ENCODE measurements around the gene PPP2R3C.
"Not testable (repeated sequence)": the region's sequence is repeated elsewhere in the genome, so short reads cannot be mapped to it uniquely, and the experiment has no call there.

The PPP2R3C gene

DNA sequence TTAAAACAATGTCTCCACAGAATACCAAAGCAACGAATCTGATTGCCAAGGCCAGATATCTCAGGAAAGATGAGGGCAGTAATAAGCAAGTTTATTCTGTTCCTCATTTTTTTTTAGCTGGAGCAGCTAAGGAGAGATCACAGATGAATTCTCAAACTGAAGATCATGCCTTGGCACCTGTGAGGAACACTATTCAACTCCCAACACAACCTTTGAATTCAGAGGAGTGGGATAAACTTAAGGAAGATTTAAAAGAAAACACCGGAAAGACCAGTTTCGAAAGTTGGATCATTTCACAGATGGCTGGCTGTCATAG is 1.6 kb upstream of the PPP2R3C start:
- DNase-seq: no peak

DNA sequence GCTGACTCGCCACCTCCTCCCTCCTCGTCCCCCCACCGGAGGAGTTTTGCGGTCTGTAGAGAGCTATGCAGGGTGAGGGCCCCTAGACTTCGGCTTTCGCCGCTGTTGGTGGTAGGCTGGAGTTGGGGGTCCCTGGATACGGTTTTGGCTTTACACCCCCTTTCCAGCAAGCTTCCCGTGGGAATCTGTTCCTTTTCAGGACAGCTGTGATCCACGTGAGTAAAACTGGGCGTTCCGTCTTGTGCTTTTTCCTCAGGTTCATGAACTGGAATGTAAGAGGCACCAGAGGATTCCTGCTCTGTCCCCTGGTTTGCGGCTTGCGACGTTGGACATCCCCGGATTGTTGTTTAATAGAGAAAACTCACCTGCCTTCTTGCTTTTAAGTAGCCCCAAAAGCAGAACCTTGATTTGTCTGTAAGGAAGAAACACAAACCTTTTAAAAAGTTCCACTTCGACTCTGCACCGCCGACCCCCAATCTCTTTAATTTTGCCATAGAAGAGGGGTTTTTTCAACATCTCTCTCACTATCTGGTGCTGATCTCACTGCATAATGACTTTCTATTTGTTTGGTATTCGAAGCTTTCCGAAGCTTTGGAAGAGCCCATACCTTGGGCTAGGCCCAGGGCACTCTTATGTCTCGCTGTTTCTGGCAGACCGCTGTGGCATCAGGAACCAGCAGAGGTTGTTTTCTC is 1.1 kb upstream of the PPP2R3C start:
- DNase-seq: peak; percentile 37

DNA sequence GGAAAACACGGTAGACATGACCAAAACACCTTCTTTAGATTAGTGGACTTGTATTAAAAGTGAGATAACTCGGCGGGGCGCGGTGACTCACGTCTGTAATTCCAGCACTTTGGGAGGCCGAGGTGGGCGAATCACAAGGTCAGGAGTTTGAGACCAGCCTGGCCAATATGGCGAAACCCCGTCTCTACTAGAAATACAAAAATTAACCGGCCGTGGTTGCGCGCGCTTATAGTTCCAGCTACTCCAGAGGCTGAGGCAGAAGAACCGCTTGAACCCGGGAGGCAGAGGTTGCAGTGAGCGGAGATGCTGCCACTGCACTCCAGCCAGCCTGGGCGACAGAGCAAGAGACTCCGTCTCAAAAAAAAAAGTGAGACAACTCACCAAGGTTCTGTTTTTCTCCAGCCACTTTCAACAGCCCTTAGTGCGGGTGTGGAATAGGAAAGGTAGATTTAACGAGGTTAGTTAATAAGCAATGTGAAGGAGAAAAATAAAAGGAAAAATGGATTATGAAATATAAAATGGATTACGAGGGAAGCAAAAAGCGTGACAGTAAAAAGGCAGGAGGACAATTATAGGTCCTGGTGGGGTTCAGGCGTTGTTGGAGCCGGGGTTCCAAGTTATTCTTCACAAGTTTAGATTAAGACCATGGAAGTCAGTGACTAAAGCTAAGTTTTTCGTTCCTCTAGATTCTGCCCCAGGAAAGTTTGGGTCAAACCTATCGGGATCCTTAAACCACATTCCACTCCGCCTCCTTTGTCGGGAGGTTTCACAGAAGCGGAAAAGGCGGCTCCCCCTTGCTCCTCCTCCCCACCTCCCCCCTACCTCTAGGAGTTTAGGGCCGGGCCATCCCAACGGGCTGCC is 534 bp downstream of the PPP2R3C start:
- no peak for DNase-seq

DNA sequence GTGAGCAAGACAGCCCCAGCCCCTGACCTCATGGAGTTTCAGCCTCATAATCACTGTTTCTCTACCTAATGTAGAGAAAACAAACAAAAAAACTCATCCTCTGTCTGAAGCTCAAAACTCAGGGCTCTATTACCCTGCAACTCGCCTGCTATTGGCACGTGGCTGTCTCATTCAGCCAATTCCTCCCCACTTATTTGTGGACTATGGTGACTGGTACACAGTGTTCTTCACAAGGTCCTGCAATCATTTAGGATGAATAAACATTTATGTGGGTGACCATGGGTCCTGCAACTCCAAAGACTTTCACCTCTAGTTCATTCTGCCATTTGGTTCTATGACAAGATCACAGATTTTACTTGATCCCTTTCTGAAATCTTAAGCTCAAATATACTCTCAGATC is 4.7 kb downstream of the PPP2R3C start:
- DNase-seq: no peak

DNA sequence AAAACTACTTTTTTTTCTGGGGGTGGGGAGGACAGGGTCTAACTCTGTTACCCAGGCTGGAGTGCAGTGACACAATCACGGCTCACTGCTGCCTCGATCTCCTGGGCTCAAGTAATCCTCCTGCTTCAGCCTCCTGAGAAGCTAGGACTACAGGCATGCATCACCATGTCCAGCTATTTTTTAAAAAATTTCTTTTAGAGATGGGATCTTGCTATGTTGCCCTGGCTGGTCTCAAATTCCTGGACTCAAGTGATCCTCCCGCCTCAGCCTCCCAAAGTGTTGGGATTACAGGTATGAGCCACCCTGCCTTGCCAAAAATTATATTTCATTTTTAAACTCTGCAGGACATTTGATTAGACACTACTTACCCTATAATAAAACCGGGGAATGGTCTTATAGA is 5.5 kb downstream of the PPP2R3C start:
- DNase-seq: no peak

DNA sequence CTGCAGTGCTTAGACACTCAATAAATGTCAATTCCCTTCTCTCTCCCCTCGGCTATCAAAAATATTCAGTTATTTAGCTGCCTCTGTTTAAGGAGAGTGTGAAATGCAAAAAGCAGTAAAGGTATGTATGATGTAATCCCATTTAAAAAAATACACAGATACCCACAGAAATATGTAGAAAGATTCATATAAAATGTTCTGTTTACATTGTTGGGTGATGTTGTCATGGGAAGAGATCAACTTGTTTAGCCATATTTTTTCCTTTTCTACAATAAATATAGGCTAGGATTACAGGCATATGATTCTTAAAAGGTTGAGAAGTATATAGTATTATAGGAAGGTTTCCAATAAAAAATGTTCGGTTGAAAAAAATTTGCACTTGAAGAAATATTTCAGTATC is 7.8 kb downstream of the PPP2R3C start:
- no peak for DNase-seq

DNA sequence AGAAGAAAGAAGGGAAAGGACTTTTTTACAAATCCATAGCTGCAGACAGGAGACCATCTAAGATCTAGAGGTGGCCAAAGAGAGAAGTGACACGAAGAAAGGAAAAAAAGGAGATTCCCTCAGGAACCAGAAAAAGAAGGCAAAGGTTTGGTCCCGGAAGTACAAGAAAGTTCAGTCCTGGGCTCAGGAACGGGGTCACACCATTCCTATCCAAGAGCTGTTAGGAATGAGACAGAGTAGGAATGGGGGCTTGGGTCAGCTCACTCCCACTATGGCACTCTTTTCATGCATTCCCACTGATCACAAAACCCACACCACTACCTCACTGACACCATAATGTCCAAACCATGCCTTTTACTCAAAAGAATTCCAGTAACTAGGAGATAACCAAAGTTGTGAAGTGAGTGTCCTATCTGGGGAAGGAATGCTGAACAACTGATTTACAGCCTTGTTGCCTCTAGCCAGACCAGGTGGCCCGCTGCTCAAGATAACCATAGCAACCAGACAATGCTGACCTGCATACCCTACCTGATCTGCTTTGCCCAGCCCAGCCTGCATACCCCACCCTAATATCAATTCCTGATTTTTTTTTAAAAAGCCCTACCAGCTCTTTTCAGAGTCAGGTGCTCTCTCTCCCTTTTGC is 8.4 kb downstream of the PPP2R3C start:
- no peak for DNase-seq

DNA sequence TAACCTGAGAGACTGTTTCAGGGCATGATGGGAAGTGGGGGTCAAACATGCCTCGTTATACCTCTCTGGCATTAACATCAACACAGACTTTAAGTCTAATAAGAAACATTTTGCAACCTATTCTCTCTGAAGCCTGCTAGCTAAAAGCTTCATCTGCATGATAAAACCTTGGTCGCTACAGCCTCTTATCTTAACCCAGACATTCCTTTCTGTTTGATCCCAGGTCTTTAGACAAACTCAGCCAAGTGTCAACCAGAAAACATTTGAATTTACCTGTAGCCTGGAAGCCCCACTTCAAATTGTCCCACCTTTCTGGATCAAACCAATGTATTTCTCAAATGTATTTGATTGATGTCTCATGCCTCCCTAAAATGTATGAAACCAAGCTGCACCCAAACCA is 9.1 kb downstream of the PPP2R3C start:
- DNase-seq: no peak

DNA sequence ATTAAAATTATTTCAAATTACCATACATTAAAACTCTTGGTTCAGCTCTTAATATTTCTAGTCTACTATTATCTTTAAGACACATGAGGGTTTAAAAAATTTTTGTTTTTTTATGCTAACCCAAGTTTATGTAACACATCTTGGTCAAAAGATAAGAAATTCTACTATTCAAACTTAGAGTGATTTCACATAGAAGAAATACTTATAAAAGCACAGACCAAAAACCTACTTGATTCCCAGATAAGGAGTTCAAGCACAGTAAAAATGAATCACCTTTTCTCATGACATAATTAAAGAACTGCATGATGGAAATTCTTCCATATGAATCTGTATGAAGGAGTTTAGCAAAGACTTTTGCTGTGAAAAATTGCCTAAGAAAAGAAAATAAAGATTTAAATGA is 13.9 kb downstream of the PPP2R3C start:
- DNase-seq: no peak

DNA sequence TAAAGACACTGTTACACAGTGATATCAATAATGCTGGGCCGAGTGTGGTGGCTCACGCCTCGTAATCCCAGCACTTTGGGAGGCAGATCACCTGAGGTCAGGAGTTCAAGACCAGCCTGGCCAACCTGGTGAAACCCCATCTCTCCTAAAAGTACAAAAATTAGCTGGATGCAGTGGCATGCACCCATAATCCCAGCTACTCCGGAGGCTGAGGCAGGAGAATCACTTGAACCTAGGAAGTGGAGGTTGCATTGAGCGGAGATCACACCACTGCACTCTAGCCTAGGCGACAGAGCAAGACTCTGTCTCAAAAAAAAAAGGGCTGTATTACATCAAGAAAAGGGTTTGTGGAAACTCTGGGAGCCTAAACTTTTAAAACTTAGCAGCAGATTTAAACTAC is 27.1 kb downstream of the PPP2R3C start:
- DNase-seq: not testable (repeated sequence)

DNA sequence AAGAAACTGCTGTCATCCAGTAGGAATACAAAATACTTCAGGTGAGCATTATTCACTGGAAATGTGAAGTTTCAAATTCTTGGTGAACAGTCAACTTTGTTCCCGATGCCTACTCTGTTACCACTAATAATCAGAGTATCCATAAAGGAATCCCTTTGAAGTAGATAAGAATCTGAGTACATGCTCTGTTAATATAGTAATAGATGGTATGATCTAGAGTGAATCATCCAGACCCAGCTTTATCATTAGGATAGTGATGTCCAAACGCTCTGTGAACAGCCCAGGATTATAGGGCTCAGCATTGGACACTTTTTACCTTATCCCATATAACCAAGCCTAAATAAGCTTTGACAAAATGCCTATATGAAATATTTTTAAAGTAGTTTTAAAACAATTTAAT is 33.3 kb downstream of the PPP2R3C start:
- DNase-seq: no peak

DNA sequence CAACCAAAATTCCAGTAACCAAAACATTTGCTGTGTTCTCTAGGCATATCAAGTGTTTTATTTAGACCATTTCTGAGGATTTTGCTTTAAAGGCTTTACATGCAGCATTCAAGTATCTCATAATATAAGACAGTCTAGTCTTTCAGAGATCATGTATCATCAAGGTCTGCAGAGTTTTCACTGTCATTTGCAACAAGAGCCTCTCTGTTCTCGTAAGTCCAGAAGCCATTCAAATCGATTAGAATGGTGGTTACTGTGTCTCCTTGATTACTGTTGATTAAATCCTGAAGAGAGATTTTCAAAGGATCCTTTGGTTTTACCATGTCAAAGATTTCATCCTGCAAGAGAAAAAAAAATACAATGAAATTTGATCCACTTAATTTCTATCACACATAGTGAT is 36.3 kb downstream of the PPP2R3C start:
- DNase-seq: no peak

DNA sequence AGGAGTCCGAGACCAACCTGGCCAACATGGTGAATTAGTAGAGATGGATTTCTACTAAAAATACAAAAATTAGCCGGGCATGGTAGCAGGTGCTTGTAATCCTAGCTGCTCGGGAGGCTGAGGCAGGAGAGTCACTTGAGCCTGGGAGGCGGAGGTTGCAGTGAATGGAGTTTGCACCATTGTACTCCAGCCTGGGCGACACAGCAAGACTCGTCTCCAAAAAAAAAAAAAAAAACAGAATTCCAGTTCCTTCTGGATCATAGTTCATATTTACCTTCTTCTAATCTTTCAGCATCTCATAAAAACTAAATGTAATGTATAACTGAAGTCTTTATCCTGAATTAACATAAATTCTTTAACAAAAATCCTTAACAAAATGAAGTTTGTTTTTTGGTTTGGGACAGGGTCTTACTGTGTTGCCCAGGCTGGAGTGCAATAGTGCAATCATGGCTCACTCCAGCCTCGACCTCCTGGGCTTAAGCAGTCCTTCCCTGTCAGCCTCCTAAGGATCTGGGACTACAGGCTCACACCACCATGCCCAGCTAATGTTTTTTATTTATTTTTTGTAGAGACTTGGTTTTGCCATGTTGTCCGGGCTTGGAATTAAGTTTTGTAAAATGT is 38.1 kb downstream of the PPP2R3C start:
- no peak for DNase-seq

DNA sequence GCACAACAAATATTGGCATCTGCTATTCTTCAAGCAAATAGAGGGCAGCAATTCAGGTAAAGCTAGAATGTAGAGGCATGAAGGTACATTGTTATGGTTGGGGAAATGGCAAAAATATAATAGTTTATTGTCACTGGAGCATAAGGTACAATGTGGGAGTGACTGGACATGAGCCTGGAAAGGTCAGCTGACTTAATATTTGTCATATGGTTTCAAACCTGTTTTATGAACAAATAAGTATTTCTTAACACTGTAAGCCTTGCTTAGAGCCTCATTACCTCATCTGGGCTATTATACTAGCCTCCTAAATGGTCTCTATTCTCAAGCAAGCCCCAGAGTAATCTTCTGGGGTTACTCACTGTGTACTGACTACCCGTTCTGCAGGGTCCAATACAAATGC is 42.0 kb downstream of the PPP2R3C start:
- no peak for DNase-seq

DNA sequence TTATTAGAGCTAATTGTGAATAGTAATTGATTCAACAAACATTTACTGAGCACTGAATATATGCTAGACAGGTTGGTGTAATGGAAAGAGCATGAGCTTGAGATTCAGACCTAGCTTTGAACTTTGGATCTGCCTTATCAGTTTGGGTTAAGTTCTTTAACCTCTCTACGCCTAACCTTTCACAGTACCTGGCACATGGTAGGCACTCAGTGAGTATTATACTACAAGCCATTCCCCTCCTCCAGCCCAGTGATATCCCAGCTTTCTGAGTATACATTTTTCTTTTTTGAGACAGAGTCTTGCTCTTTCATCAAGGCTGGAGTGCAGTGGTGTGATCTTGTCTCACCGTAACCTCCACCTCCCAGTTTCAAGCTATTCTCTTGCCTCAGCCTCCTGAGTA is 43.7 kb downstream of the PPP2R3C start:
- DNase-seq: no peak

DNA sequence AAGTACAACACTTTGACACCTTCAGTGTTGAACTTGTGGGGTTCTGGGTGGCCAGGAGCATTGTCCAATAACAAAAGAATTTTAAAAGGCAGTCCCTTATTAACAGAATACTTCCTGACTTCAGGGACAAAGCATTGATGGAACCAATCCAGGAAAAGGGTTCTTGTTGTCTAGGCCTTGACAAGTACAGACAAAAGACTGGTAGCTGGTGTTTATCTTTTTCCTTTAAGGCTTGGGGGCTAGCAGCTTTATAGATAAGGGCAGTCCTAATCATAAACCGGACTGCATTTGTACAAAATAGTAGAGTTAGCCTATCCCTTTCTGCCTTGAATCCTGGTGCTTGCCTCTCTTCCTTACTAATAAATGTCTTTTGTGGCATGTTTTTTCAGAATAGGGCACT is 48.3 kb downstream of the PPP2R3C start:
- DNase-seq: peak; percentile 57

DNA sequence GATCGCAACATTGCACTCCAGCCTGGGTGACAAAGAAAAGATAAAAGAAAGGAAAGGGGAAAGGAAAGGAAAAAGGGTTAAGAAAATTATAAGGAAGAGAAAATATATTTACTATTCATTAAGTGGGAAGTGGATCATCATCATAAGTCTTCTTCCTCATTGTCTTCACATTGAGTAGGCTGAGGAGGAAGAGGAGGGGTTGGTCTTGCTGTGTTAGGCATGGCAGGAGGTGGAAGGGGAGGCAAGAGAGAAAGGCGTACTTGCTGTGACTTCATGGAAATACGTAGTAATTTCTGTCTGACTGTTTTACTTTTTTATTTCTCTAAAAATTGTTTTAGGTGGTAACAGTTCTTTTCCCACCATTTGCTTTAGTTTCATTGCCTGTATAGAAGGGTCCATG is 49.6 kb downstream of the PPP2R3C start:
- no peak for DNase-seq

DNA sequence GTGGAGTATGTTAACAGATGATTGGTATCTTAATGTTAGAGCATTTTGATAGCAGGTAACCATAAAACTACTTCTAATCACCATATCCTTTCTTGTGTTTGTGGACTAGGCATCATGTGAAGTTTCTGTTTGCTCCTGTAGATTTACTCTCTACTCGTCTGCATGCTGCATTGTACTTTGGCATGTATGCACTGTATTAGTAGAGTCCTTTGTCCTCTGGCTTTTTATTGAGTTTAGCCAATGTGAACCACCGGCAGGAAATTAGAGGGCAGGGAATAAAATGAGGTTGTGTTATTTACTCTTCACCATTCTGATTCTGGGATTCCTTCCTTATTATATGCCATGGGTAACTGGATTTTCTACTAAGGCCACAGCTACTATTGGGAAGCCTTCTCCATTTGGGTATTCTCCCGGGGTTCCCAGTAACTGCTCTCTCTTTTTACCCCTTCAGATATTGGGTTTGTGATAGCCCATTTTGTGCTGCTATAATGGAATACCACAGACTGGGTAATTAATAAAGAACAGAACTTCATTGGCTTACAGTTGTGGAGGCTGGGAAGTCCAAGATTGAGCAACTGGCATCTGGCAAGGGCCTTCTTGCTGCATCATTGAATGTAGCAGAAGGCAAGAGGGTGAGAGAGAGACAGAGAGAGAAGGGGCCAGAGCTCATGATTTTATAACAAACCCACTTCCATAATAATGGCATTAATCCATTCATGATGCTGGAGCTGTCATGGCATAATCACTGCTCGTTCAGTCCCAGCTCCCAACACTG is 53.4 kb downstream of the PPP2R3C start:
- no peak for DNase-seq

DNA sequence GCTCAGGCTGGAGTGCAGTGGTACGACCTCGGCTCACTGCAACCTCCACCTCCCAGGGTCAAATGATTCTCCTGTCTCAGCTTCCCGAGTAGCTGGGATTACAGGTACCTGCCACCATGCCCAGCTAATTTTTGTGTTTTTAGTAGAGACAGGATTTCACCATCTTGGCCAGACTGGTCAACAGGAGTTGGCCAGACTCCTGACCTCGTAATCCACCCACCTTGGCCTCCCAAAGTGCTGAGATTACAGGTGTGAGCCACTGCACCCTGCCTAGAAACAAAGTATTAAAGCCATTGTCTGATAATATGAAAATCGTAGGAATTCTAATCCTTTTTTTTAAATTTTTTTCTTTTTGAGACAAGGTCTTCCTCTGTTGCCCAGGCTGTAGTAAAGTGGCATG is 56.1 kb downstream of the PPP2R3C start:
- not testable (repeated sequence) for DNase-seq

DNA sequence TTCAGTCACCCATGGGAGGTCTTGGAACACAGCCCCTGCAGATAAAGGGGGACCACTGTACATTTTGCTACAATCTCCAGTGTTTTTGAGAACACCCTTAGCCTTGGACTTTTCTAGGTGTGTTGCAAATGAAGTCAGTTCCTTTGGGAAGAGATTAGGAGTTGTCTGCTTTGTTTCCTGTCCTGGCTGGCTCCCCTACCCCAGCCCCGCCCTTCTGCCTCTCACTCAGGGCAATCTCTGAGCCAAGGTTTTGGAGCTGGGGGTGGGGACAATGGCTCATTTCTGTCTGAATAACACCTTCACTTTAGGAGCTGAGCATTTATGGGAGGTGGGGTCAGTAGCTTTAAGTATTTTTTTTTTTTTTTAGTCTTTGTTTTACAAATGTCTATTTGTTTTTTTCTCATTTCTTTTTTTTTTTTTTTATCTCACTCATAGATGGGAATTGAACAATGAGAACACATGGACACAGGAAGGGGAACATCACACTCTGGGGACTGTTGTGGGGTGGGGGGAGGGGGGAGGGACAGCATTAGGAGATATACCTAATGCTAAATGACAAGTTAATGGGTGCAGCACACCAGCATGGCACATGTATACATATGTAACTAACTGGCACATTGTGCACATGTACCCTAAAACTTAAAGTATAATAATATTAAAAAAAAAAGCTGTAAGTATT is 60.5 kb downstream of the PPP2R3C start:
- peak; percentile 36 for DNase-seq

DNA sequence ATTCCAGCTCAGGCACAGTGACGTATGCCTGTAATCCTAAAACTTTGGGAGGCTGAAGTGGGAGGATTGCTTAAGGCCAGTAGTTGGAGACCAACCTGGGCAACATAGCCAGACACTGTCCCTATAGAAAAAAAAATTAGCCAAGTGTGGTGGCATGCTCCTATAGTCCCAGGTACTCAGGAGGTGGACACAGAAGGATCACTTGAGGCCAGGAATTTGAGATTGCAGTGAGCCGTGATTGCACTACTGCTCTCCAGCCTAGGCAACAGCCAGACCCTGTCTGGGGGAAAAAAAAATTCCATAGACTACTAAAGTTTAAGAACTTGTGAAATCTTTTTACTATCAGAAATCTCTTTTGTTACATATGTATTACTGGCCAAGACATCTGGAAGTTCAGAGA is 69.2 kb downstream of the PPP2R3C start:
- DNase-seq: no peak

DNA sequence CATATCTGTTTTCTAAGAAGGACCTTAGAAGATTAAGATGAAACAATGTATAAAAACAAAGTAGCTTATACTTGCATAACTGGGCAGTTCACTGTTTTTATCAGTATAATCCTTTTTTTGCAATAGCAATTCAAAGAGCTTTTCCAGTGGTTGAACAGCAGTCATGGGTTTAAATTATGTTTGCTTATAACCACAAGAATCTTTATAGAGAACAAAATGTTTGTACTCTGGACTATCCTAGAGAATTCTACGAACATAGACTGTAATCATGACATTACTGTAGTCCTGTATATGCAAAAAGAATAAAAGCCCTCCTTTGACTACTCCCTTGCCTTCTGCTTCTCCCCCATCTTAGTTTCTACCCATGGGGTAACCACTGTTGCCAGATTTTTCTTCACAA is 70.0 kb downstream of the PPP2R3C start:
- no peak for DNase-seq

All from hematopoietic multipotent progenitor cell treated with erythropoietin and hydrocortisone succinate and interleukin-3 and kit ligand, for 4 days (in vitro differentiated cells).